RWPE1 (cell line): Measurements from ENCODE around the gene ARFRP1.
"Not testable (repeated sequence)": the region's sequence is repeated elsewhere in the genome, so short reads cannot be mapped to it uniquely, and the experiment has no call there.

Source experiments
- CTCF ChIA-PET: fragments of 350-600 bp; sonication (Branson Sonifier 250); formaldehyde crosslinking; extraction: SDS; loops from one replicate; lab custom pipeline; 2021; lab: Yijun Ruan, JAX
- POLR2A ChIA-PET: fragments of 400-600 bp; formaldehyde crosslinking; extraction: SDS; loops from one replicate; lab custom pipeline; 2020; ENCODE audit warnings: antibody characterized with exemption; ENCODE audit not compliant: low non-redundant PET; lab: Yijun Ruan, JAX
- DNase-seq: peaks from one replicate; pipeline ENCODE4 v3.0.0; 2012; ENCODE audit warnings: low spot score
- H3K27ac ChIP-seq: fragments of 450-650 bp; 2 replicates; pipeline ENCODE4 v1.5.1; 2017
- TF ChIP-seq, protein P1 (sequence below): fragments of 450-650 bp; conservative IDR thresholded peaks from 2 replicates; pipeline ENCODE4 v1.5.1; 2017; ENCODE audit warnings: low read depth, mild to moderate bottlenecking

The ARFRP1 gene

DNA sequence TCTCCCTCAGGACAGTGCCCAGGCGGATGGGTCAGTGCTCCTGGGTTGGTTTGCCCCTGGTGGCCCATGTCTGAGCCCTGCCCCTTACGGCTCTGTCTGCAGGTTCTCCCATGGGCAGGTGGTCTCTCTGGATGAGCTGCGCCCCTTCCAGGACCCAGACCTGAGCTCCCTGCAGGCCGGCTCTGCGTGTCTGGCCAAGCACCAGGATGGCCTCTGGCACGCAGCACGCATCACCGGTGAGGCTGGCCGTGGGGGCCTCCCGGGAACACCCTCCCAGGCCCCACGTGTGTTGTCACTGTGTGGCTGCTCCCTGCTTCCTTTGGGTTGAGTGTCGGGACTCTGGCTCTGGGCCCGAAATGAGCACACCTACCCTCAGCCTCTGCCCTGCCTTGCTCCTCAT is 25.3 kb upstream of the ARFRP1 start:
- TF ChIP-seq, protein P1, sequence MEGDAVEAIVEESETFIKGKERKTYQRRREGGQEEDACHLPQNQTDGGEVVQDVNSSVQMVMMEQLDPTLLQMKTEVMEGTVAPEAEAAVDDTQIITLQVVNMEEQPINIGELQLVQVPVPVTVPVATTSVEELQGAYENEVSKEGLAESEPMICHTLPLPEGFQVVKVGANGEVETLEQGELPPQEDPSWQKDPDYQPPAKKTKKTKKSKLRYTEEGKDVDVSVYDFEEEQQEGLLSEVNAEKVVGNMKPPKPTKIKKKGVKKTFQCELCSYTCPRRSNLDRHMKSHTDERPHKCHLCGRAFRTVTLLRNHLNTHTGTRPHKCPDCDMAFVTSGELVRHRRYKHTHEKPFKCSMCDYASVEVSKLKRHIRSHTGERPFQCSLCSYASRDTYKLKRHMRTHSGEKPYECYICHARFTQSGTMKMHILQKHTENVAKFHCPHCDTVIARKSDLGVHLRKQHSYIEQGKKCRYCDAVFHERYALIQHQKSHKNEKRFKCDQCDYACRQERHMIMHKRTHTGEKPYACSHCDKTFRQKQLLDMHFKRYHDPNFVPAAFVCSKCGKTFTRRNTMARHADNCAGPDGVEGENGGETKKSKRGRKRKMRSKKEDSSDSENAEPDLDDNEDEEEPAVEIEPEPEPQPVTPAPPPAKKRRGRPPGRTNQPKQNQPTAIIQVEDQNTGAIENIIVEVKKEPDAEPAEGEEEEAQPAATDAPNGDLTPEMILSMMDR: no peak
- H3K27ac ChIP-seq: peak overlapping the region; percentile 5
- POLR2A ChIA-PET: no interaction called here
- CTCF ChIA-PET: interaction anchor here (0.6 kb wide), 1 partner anchor 190 kb away, joined by 4 read pairs; no protein-coding TSS in a partner anchor
- DNase-seq: no peak

DNA sequence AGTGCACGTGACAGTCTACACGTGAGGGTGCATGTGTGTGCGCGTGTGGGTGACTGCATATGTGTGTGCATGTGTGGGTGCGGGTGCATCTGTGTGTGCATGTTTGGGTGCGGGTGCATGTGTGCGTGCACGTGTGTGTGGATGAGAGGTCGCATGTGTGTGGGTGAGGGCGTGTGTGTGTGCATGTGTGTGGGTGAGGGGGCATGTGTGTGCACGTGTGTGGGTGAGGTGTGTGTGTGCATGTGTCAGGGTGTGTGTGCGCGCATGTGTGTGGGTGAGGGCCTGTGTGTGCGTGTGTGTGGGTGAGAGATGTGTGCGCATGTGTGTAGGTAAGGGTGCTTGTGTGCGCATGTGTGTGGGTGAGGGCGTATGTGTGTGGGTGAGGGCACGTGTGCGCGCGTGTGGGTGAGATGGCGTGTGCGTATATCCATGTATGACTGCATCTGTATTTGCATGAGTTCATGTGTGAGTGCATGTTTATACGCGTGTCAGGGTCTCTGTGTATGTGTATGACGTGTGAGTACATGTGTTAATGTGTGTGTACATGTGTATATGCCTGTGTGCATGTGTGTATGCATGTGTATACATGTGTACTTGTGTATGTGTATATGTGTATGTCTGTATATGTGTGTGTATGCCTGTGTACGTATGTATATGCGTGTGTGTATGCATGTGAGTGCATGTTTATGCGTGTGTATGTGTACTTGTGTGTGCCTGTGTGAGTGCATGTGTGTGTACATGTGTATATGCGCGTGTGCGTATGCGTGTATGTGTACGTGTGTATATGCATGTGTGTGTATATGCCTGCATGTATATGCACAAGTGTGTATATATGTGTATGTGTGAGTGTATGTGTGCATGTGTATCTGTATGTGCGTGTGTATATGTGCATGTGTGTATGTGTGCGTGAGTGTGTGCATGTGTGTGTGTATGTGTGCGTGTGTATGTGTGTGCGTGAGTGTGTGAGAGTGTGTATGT is 24.6 kb upstream of the ARFRP1 start:
- CTCF ChIA-PET: interaction anchor here (0.6 kb wide), 1 partner anchor 191 kb away, joined by 4 read pairs; no protein-coding TSS in a partner anchor

DNA sequence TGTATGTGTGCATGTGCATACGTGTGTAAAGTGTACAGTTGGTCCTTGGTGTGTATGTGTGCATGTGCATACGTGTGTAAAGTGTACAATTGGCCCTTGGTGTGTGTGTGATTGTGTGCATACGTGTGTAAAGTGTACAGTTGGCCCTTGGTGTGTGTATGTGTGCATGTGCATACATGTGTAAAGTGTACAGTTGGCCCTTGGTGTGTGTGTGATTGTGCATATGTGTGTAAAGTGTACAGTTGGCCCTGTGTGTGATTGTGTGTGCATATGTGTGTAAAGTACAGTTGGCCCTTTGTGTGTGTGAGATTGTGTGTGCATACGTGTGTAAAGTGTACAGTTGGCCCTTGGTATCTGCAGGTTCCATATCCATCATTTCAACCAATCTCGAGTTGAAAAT is 23.6 kb upstream of the ARFRP1 start:
- TF ChIP-seq, protein P1: no peak
- no peak overlapping the region for H3K27ac ChIP-seq
- POLR2A ChIA-PET: no interaction called here
- no peak for DNase-seq
- CTCF ChIA-PET: no interaction called here

More for the DNA sequence above, 24.6 kb upstream of the ARFRP1 start:
- POLR2A ChIA-PET: no interaction called here
- peak overlapping the region; percentile 5; the same call in 1 of the 2 replicates for H3K27ac ChIP-seq
- TF ChIP-seq, protein P1: no peak
- DNase-seq: no peak

DNA sequence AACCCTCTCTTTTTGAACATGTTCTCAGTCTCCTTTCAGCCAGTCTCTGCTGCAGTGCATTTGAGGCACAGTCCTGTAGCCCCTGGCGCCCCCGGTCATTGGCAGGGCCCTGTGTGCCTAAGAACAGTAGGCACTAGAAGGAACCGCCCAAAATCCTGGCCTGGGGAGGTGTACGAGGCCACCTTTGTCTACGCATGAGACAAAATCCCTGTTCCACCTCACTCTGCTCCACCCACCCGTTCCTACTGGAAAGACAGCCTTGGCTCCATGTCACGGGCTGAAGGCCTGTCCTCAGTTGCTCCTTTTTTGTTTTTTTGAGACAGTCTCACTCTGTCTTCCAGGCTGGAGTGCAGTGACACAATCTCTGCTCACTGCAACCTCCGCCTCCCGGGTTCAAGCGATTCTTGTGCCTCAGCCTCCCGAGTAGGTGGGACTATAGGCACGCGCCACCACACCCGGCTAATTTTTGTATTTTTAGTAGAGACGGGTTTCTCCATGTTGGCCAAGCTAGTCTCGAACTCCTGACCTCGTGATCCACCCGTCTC is 22.5 kb upstream of the ARFRP1 start:
- POLR2A ChIA-PET, DNase-seq: not testable (repeated sequence)
- CTCF ChIA-PET: interaction anchor here (0.7 kb wide), 1 partner anchor 56 kb away, joined by 4 read pairs; no protein-coding TSS in a partner anchor
- peak overlapping the region; percentile 17 for H3K27ac ChIP-seq

DNA sequence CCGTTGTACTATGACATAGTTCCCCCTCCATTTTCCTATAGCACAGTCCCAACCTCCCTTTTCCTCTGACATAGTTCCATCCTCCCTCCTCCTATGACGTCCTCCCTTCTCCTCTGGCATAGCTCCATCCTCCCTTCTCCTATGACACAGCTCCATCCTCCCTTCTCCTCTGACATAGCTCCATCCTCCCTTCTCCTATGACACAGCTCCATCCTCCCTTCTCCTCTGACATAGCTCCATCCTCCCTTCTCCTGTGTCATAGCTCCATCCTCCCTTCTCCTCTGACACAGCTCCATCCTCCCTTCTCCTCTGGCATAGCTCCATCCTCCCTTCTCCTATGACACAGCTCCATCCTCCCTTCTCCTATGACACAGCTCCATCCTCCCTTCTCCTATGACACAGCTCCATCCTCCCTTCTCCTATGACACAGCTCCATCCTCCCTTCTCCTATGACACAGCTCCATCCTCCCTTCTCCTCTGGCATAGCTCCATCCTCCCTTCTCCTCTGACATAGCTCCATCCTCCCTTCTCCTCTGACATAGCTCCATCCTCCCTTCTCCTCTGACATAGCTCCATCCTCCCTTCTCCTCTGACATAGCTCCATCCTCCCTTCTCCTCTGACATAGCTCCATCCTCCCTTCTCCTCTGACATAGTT is 15.3 kb upstream of the ARFRP1 start:
- not testable (repeated sequence) for H3K27ac ChIP-seq, DNase-seq
- CTCF ChIA-PET: interaction anchor here (0.7 to 1.2 kb wide), 2 partner anchors 15 kb away, joined by 3 to 5 read pairs; partner anchors contain the start of genes ARFRP1 and ZGPAT
- POLR2A ChIA-PET: interaction anchor here (0.7 kb wide), 1 partner anchor 36 kb away, joined by 6 read pairs; no protein-coding TSS in a partner anchor

DNA sequence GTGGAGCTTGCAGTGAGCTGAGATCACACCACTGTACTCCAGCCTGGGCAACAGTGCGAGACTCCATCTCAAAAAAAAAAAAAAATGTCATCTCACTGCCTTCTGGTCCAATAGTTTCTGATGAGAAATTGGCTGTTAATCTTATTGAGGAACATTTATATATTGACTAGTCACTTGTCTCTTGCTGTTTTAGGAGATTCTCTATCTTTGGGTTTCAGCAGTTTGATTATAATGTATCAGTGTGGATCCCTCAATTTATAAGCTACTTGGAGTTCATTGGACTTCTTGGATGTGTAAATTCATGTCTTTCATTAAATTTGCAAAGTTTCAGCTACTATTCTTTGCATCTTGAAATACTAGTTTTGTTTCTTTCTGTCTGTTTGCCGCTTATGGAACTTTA is 11.2 kb upstream of the ARFRP1 start:
- POLR2A ChIA-PET: no interaction called here
- H3K27ac ChIP-seq: no peak overlapping the region
- CTCF ChIA-PET: interaction anchor here (0.6 to 0.8 kb wide), 3 partner anchors 23 to 250 kb away, joined by 3 to 5 read pairs (median 5); no protein-coding TSS in a partner anchor

More for the DNA sequence above, 11.2 kb upstream of the ARFRP1 start:
- DNase-seq: no peak
- TF ChIP-seq, protein P1: no peak
